Choroid plexus epithelial cell (primary cell): Measurements from ENCODE around the gene TBC1D9B.

Experiments used
- DNase-seq: peaks from one replicate; pipeline ENCODE4 v3.0.0-alpha.2; 2010; ENCODE audit warnings: low read depth
- H3K4me3 ChIP-seq: 2 replicates; pipeline ENCODE4 v1.5.1; 2011; ENCODE audit warnings: low read depth, mild to moderate bottlenecking, control low read depth, low read length, moderate library complexity
- CTCF ChIP-seq: conservative IDR thresholded peaks from 2 replicates; pipeline ENCODE4 v1.5.1; 2011; ENCODE audit warnings: low read depth, mild to moderate bottlenecking, control low read depth, inconsistent platforms, low read length, moderate library complexity

Gene TBC1D9B

GRCh38 chr5:179866241-179867078 is 41.2 kb downstream of the TBC1D9B start:
- TF ChIP-seq CTCF, result peak; percentile 38
- H3K4me3 ChIP-seq, result no peak overlapping the region
- DNase-seq, result peak; percentile 26

- H3K4me3 ChIP-seq, result no peak overlapping the region
- no peak for TF ChIP-seq CTCF
- DNase-seq, result no peak
Measured at GRCh38 chr5:179865491-179866240, 42.0 kb downstream of the TBC1D9B start.

GRCh38 chr5:179864686-179865085 is 43.0 kb downstream of the TBC1D9B start:
- TF ChIP-seq CTCF, result no peak
- no peak overlapping the region for H3K4me3 ChIP-seq
- DNase-seq, result no peak

GRCh38 chr5:179863449-179864085 is 44.1 kb downstream of the TBC1D9B start:
- DNase-seq, result no peak
- H3K4me3 ChIP-seq, result no peak overlapping the region
- no peak for TF ChIP-seq CTCF

GRCh38 chr5:179862891-179863290 is 44.8 kb downstream of the TBC1D9B start:
- no peak for DNase-seq
- no peak for TF ChIP-seq CTCF
- no peak overlapping the region for H3K4me3 ChIP-seq

- no peak for DNase-seq
- no peak for TF ChIP-seq CTCF
- no peak overlapping the region for H3K4me3 ChIP-seq
Measured at GRCh38 chr5:179862296-179862695, 45.4 kb downstream of the TBC1D9B start.
